Fibroblast of mammary gland (primary cell): ENCODE results near the gene TACR2.

ENCODE experiments used
- DNase-seq: peaks from one replicate; pipeline ENCODE4 v3.0.0-alpha.2; 2010; ENCODE audit warnings: low read depth
- H3K4me3 ChIP-seq: 2 replicates; pipeline ENCODE4 v1.5.1; 2011; ENCODE audit warnings: low read depth, mild to moderate bottlenecking, low read length, moderate library complexity; ENCODE audit not compliant: control insufficient read depth
- TF ChIP-seq, protein P1 (sequence below): conservative IDR thresholded peaks from 2 replicates; pipeline ENCODE4 v1.5.1; 2011; ENCODE audit warnings: low read depth, low read length, inconsistent platforms; ENCODE audit not compliant: control insufficient read depth, insufficient read depth

Gene TACR2

DNA sequence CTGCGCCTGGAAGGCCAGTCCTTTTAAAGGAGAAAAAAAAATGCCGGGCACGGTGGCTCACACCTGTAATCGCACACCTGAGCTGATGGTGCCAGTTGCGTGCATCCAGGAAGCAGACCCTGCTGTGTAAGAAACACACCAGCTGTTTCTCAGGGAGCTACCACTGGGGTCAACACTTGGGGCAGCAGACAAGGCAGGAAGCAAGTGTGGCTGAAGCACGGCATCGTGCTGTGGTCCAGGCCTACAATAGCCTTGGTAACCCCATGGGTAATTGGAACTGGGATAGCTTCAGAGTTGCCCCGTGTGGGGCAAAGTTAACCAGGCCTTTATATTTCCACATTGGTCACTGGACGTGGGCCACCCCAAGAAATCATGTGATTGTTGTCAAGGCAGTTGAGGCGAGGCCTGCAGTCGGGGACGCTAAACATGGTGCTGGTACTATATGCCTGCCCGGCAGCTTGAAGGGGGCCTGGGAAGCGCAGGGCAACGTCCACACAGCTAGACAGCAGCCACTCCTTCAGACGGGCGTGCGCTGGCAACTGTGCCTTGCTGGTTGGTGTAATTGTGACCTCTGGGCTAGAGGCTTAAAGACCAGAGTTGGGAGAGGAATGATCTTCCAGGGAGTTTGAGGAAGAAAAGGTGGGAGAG is 2.5 kb upstream of the TACR2 start:
- no peak for DNase-seq
- TF ChIP-seq, protein P1, sequence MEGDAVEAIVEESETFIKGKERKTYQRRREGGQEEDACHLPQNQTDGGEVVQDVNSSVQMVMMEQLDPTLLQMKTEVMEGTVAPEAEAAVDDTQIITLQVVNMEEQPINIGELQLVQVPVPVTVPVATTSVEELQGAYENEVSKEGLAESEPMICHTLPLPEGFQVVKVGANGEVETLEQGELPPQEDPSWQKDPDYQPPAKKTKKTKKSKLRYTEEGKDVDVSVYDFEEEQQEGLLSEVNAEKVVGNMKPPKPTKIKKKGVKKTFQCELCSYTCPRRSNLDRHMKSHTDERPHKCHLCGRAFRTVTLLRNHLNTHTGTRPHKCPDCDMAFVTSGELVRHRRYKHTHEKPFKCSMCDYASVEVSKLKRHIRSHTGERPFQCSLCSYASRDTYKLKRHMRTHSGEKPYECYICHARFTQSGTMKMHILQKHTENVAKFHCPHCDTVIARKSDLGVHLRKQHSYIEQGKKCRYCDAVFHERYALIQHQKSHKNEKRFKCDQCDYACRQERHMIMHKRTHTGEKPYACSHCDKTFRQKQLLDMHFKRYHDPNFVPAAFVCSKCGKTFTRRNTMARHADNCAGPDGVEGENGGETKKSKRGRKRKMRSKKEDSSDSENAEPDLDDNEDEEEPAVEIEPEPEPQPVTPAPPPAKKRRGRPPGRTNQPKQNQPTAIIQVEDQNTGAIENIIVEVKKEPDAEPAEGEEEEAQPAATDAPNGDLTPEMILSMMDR, result no peak
- no peak overlapping the region for H3K4me3 ChIP-seq

DNA sequence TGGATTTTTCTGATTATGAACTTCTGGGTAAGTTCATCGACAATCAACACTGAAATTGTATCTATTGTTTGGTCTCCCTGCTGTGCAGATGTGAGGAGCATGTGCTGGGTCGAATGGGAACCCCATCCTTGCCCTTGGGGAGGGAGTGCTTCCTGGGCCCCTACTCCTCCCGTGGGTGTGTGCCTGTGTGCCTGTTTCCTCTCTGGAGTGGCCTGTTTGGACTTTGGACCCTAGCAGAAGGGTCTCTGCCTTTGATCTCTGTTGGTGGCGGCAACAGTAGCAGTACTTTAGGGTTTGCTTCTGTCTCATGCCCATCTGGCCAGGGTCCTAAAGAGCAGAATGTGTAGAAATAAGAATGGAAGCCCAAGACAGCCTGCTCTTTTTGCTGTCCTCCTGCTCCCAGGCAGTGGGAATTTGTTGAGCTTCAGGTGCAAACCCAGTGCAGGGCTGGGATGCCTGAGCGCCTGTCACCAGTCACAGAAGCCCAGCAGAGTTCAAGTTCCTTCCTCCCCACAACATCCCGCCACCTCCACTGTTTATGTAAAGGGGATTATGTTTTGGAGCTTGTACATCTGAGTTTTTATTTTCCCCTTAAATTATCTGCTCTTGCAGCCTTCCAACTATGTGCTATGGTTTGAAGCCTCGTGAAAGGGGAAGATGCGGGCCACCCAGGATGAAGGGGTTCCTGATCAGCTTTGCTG is 1.5 kb upstream of the TACR2 start:
- no peak overlapping the region for H3K4me3 ChIP-seq
- TF ChIP-seq, protein P1, result no peak
- DNase-seq, result no peak

DNA sequence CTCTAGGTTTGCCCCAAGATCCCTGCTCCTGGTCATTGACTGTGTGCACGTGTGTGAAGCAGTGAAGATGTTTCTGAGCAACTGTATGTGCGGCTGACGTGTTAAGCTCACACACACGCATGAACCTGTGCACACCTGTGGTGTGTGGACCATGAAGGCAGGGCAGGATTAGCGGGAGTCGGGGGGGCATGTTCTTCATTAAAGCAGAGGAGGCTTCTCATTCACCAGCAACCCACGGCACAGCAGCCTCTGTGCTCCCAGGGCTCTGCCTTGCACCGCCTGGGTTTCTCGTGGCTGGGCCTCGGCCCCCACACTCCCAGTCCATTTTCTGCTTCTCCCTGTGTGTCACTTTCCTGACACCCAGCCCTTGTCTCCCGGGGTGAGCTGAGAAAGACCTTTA is 824 bp upstream of the TACR2 start:
- DNase-seq, result no peak
- H3K4me3 ChIP-seq, result no peak overlapping the region
- TF ChIP-seq, protein P1, result no peak

DNA sequence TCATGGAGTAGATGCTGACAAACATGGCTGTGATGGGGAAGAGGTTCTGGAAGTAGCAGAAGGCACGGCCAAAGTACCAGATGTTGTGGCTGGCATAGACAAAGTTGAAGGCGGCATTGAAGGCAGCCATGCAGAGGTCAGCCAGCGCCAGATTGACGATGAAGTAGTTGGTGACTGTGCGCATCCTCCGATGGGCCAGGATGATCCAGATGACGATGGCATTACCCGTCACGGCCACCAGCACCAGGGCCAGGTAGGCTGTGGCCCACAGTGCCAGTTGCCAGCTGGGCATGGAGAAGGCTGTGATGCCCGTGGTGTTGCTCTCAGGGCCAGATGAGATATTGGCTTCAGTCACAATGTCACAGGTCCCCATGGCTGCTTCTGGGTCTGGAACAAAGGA is 767 bp downstream of the TACR2 start:
- no peak overlapping the region for H3K4me3 ChIP-seq
- TF ChIP-seq, protein P1, result no peak
- DNase-seq, result no peak

DNA sequence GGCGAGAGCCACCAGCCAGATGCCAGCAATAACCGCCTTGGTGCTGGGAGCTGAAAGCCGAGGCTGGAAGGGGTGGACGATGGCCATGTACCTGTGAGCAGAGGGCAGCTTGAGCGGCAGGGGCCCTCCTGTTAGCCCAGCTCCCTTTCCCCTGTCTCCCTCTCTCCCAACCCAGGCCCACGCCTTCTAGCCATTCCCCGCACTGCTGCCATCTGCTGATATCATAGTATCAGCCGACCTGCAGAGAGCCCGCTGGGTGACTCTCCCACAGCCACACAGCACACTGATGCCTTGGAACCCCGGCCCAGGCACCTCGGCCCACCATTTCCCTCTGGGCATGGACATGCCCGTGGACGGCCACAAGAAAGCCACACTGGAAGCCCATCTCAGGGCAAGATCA is 1.7 kb downstream of the TACR2 start:
- TF ChIP-seq, protein P1, result no peak
- no peak overlapping the region for H3K4me3 ChIP-seq
- no peak for DNase-seq

DNA sequence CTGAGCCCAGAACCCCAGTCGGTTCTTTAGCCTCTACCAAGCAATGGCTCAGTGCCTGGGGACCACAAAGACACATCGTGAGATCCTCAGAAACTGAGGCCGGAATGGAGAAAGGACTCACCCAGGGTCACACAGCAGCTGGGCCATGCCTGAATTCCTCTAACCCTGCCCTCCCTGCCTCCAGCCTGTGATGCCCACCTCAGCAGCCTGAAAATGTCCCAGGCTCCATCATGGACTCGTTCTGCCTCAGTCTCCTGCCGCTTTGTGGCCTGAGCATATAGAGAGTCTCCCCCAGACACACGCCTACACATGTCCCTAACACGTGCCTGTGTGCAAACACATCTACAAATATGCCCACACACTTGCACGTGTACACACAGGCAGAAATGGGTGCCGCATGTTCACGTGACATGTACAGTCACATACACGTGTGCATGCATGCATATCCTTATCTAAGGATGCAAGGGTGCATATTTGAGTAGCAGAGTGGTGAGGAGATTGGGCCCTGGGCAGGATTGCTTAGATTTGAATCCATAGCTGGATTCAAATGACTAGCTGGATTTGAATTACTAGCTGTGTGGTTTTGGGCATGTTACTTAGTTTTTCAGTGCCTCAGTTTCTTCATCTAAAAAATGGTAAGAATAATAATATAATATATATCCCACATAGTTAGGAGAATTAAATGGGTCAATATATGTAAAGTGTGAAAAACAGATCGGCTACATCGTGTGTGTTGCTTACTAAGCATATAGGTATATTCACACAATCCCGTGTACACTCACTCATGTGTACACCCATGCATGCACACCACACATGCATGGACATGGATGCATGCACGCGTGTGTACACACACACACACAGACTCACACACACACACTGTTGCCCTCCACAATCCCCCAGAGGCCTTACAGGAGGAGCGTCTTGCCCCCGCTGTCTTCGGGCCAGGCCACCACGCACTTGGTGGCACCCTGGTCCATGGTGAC is 2.4 kb downstream of the TACR2 start:
- no peak for DNase-seq
- TF ChIP-seq, protein P1, result no peak
- H3K4me3 ChIP-seq, result no peak overlapping the region
